ENCODE measurements around the gene FGD2.

DNA sequence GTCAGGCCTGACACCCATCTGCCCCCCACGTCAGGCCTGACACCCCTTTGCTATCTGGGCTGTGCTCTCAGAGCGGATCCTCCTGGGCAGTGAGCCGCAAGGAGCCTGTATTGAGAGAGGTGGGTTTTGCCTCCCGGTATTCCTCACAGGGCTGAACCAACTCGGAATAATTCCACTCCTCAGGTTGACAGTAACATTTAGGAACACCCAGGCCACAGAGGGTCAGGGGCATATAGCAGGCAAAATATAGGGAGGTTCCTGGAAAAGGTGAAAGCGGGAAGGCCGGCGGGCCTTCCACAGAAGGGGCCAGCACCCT, 6.8 kb upstream of the FGD2 start:
- TF ChIP-seq, protein P1, sequence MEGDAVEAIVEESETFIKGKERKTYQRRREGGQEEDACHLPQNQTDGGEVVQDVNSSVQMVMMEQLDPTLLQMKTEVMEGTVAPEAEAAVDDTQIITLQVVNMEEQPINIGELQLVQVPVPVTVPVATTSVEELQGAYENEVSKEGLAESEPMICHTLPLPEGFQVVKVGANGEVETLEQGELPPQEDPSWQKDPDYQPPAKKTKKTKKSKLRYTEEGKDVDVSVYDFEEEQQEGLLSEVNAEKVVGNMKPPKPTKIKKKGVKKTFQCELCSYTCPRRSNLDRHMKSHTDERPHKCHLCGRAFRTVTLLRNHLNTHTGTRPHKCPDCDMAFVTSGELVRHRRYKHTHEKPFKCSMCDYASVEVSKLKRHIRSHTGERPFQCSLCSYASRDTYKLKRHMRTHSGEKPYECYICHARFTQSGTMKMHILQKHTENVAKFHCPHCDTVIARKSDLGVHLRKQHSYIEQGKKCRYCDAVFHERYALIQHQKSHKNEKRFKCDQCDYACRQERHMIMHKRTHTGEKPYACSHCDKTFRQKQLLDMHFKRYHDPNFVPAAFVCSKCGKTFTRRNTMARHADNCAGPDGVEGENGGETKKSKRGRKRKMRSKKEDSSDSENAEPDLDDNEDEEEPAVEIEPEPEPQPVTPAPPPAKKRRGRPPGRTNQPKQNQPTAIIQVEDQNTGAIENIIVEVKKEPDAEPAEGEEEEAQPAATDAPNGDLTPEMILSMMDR (IDR thresholded peaks at IDR 0.05 in 4 of 5, conservative IDR thresholded peaks at IDR 0.05 in 1 of 5): no peak
- peak; percentile 85 to 88 for TF ChIP-seq POLR2A (IDR thresholded peaks at IDR 0.05)

Data from gastrocnemius medialis (tissue), 4 donors.